Prostate gland (tissue), 2 donors: ENCODE measurements around the gene ATRAID. TPM values are rescaled to one million over a fixed set of nuclear protein-coding genes. Genes with fewer than 3 reads are reported as not detected.
A peak's percentile ranks its signal among the peaks of the same experiment; 100 is the strongest.
"Not testable (repeated sequence)": the region's sequence is repeated elsewhere in the genome, so short reads cannot be mapped to it uniquely, and the experiment has no call there.

ENCODE experiments used
- DNase-seq: peaks from one replicate; pipeline ENCODE4 v3.0.0-alpha.2; 2019; ENCODE audit warnings: low spot score
- H3K27ac ChIP-seq, 2 donors: fragments of 200-600 bp; sonication (generic); 2 replicates each; pipeline ENCODE4 v1.5.1; 2017 to 2019
- H3K27me3 ChIP-seq: fragments of 200-600 bp; sonication (generic); replicated peaks from 2 replicates; pipeline ENCODE4 v1.5.1; 2019; ENCODE audit not compliant: insufficient read depth
- H3K36me3 ChIP-seq, 2 donors: fragments of 200-600 bp; sonication (generic); 1 replicate in 1 of 2; 2 replicates in 1 of 2; pipeline versions ENCODE4 v1.5.1 to v1.8.1; 2017 to 2019
- H3K4me1 ChIP-seq: fragments of 200-600 bp; sonication (generic); replicated peaks from 2 replicates; pipeline ENCODE4 v1.5.1; 2019
- H3K4me3 ChIP-seq, 2 donors: fragments of 200-600 bp; sonication (generic); 2 replicates each; pipeline ENCODE4 v1.5.1; 2017 to 2019
- H3K9me3 ChIP-seq: fragments of 200-600 bp; sonication (generic); 2 replicates; pipeline ENCODE4 v1.5.1; 2017
- POLR2A ChIP-seq: fragments of 450-650 bp; IDR thresholded peaks from one replicate; pipeline ENCODE4 v1.6.1; 2016; ENCODE audit warnings: antibody characterized with exemption, mild to moderate bottlenecking
- POLR2AphosphoS5 ChIP-seq: sonication (generic); formaldehyde crosslinking; IDR thresholded peaks from one replicate; pipeline ENCODE4 v1.6.1; 2017; ENCODE audit warnings: antibody characterized with exemption
- WGBS: methylation state at CpG from one replicate; pipeline ENCODE4 v1.1.5; 2018; 5-methylcytosine and 5-hydroxymethylcytosine counted together
- intact Hi-C: fragments of 100-400 bp; cut with DNase I; formaldehyde crosslinking; loops from one replicate; pipeline ENCODE4 v1.14.2; 2022
- total RNA-seq, 2 donors: library from RNA; depleted of rRNA; stranded (reverse); fragments of >200 nt; gene quantifications; one replicate each; pipeline ENCODE4 v1.1.0, GENCODE V29; 2016
- TF ChIP-seq, protein P1 (sequence below), 4 experiments: fragments of 200-600 bp in 2 of 4; fragments of 450-650 bp in 2 of 4; sonication (generic) in 2 of 4; IDR thresholded peaks; 1 replicate in 3 of 4; 2 replicates in 1 of 4; pipeline ENCODE4 v1.5.1; 2016 to 2019; ENCODE audit warnings: antibody characterized with exemption in 4 of 4, mild to moderate bottlenecking in 2 of 4, moderate library complexity in 2 of 4

Gene ATRAID
- total RNA-seq, 2 donors from 2014 or later: 217 to 222 TPM

GRCh38 chr2:27186613-27187345, 25.1 kb upstream of the ATRAID start:
- TF ChIP-seq, protein P1, sequence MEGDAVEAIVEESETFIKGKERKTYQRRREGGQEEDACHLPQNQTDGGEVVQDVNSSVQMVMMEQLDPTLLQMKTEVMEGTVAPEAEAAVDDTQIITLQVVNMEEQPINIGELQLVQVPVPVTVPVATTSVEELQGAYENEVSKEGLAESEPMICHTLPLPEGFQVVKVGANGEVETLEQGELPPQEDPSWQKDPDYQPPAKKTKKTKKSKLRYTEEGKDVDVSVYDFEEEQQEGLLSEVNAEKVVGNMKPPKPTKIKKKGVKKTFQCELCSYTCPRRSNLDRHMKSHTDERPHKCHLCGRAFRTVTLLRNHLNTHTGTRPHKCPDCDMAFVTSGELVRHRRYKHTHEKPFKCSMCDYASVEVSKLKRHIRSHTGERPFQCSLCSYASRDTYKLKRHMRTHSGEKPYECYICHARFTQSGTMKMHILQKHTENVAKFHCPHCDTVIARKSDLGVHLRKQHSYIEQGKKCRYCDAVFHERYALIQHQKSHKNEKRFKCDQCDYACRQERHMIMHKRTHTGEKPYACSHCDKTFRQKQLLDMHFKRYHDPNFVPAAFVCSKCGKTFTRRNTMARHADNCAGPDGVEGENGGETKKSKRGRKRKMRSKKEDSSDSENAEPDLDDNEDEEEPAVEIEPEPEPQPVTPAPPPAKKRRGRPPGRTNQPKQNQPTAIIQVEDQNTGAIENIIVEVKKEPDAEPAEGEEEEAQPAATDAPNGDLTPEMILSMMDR (IDR thresholded peaks at IDR 0.05): no peak
- TF ChIP-seq POLR2AphosphoS5: no peak
- TF ChIP-seq POLR2A: no peak
- H3K27ac ChIP-seq: peak overlapping the region in 1 of 2 donors; percentile 55
- no peaks in the 10 kb centered on the region for H3K4me1 ChIP-seq
- intact Hi-C loops: no loop called here
- H3K4me3 ChIP-seq: no peak overlapping the region
- no peaks in the 10 kb centered on the region for H3K27me3 ChIP-seq
- WGBS: 74% methylated on average over 6 of the region's 6 CpGs
- no peaks in the 10 kb centered on the region for H3K9me3 ChIP-seq
- no peaks in the 10 kb centered on the region for H3K36me3 ChIP-seq
- no peak for DNase-seq

DNA sequence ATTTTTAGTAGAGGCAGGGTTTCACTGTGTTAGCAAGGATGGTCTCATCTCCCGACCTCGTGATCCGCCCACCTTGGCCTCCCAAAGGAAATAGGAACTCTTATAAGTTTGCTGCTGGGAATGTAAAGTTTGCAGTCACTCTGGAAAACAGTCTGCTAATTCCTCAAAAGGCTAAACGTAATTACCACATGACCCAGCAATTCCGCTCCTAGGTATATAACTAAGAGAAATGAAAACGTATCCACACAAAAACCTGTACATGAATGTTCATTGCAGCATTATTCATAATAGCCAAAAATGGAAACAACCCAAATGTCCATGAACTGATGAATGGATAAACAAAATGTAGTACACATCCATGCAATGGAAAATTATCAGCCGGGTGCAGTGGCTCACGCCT, 21.9 kb upstream of the ATRAID start:
- no peaks in the 10 kb centered on the region for H3K9me3 ChIP-seq
- no peak for DNase-seq
- H3K27ac ChIP-seq: no peak overlapping the region
- WGBS: 90% methylated on average over 8 of the region's 8 CpGs
- no peak overlapping the region for H3K4me3 ChIP-seq
- no peaks in the 10 kb centered on the region for H3K27me3 ChIP-seq
- TF ChIP-seq POLR2AphosphoS5 (no peak), POLR2A (no peak)
- TF ChIP-seq, protein P1 (IDR thresholded peaks at IDR 0.05): no peak
- intact Hi-C loops: no loop called here
- H3K4me1 ChIP-seq: no peaks in the 10 kb centered on the region
- H3K36me3 ChIP-seq: no peaks in the 10 kb centered on the region

DNA sequence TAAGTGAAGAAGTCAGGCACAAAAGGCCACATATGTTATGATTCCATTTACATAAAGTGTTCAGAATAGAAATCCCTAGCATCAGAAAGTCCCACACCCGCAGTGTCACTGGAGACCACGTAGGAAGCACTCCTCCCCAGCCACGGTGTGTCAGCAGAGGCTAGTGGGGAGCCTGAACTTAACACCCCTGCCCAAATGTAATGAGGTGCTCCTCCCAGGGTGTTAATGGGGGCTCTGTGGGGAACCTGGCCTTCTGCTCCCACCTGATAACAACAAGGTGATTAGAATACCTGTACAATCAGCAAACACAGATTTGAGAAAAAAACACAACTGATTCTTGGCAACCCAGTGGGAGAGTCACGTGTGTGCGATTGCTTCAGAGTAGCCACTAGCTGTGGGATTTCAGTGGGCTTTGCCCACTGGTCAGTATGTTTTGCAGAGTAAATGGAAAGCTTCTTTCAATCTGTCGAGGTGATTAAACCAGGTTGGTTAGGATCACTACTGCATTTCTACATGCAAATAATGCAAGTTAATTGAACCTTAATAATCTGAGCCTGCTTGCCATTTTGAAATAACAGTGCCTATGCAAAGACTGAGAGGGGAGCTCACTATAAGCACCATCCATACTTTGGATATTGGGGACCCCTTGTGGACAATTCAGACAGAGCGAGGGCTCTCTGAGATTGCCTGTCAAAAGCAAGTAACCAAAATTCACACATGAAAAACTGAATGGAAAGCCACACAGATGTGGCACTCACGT, 20.6 kb upstream of the ATRAID start:
- intact Hi-C loops: loop anchor here (1.0 kb wide), 1 partner anchor 91 kb away; no protein-coding TSS in a partner anchor
- Histone ChIP-seq H3K9me3 (no peaks in the 10 kb centered on the region), H3K27ac (no peak overlapping the region), H3K36me3 (no peaks in the 10 kb centered on the region), H3K4me1 (no peaks in the 10 kb centered on the region), H3K27me3 (no peaks in the 10 kb centered on the region), H3K4me3 (no peak overlapping the region)
- no peak for TF ChIP-seq POLR2A
- no peak for TF ChIP-seq POLR2AphosphoS5
- TF ChIP-seq, protein P1 (IDR thresholded peaks at IDR 0.05): peak in 3 of 4 experiments; percentile 26 to 46 (median 45)
- DNase-seq: peak; percentile 21
- WGBS: 43% methylated on average over 8 of the region's 8 CpGs

GRCh38 chr2:27194538-27195354, 17.1 kb upstream of the ATRAID start:
- WGBS: 56% methylated on average over 17 of the region's 17 CpGs
- H3K27me3 ChIP-seq: no peaks in the 10 kb centered on the region
- no peak overlapping the region for H3K27ac ChIP-seq
- intact Hi-C loops: no loop called here
- no peaks in the 10 kb centered on the region for H3K9me3 ChIP-seq
- no peak overlapping the region for H3K4me3 ChIP-seq
- no peaks in the 10 kb centered on the region for H3K4me1 ChIP-seq
- DNase-seq: no peak
- TF ChIP-seq POLR2A: no peak
- TF ChIP-seq, protein P1 (IDR thresholded peaks at IDR 0.05): no peak
- TF ChIP-seq POLR2AphosphoS5: peak; percentile 17
- H3K36me3 ChIP-seq: no peaks in the 10 kb centered on the region

GRCh38 chr2:27195799-27196198, 16.0 kb upstream of the ATRAID start:
- H3K4me3 ChIP-seq, H3K4me1 ChIP-seq, DNase-seq, H3K27ac ChIP-seq, H3K9me3 ChIP-seq, H3K36me3 ChIP-seq, H3K27me3 ChIP-seq, intact Hi-C loops: not testable (repeated sequence)
- WGBS: 67% methylated on average over 3 of the region's 3 CpGs

GRCh38 chr2:27198068-27198467, 13.8 kb upstream of the ATRAID start:
- H3K27ac ChIP-seq: peak overlapping the region in 1 of 2 donors; percentile 60
- H3K27me3 ChIP-seq, H3K4me1 ChIP-seq, H3K36me3 ChIP-seq, H3K9me3 ChIP-seq, DNase-seq, H3K4me3 ChIP-seq, intact Hi-C loops: not testable (repeated sequence)
- WGBS: 55% methylated on average over 3 of the region's 3 CpGs
